ENCODE measurements around the gene SPTBN1.

- TF ChIP-seq CTCF (conservative IDR thresholded peaks at IDR 0.05; ENCODE audit: low read depth, low read length) (no peak), EZH2 (IDR thresholded peaks at IDR 0.05; ENCODE audit: low read length, unreplicated experiment) (no peak)
Observed at GRCh38 chr2:54667266-54667639, 211.1 kb downstream of the SPTBN1 start.

Measured in PC-3 (cell line).